CD14-positive monocyte (primary cell): ENCODE data around the gene TMTC1. TPM values are rescaled to one million over a fixed set of nuclear protein-coding genes. Genes with fewer than 3 reads are reported as not detected.

Experiments used
- DNase-seq, 3 donors: peaks; one replicate each; pipeline ENCODE4 v3.0.0-alpha.2; 2011 to 2022
- H2AFZ ChIP-seq: 2 replicates; pipeline ENCODE4 v1.6.0; 2012; ENCODE audit warnings: mild to moderate bottlenecking, low read depth, low read length, inconsistent platforms; ENCODE audit not compliant: insufficient read depth, poor library complexity, severe bottlenecking
- H3K27ac ChIP-seq, 2 donors: 1 replicate in 1 of 2; 2 replicates in 1 of 2; pipeline ENCODE4 v1.5.1; 2012 to 2013; ENCODE audit warnings: low read length in 2 of 2, control low read depth in 1 of 2, inconsistent platforms in 1 of 2, low read depth in 1 of 2, mild to moderate bottlenecking in 1 of 2
- H3K27me3 ChIP-seq, 2 donors: one replicate each; pipeline versions ENCODE4 v1.6.0 to v1.6.1; 2011 to 2013; ENCODE audit warnings: low read length in 2 of 2; ENCODE audit not compliant: control insufficient read depth in 2 of 2, insufficient read depth in 2 of 2
- H3K36me3 ChIP-seq, 2 donors: replicated peaks in 1 of 2; 1 replicate in 1 of 2; 2 replicates in 1 of 2; pipeline versions ENCODE4 v1.5.1 to v1.6.1; 2012 to 2013; ENCODE audit warnings: low read length in 2 of 2, control low read depth in 1 of 2, inconsistent platforms in 1 of 2, mild to moderate bottlenecking in 1 of 2; ENCODE audit not compliant: insufficient read depth in 2 of 2, control insufficient read depth in 1 of 2
- H3K4me1 ChIP-seq, 2 donors: 1 replicate in 1 of 2; 2 replicates in 1 of 2; pipeline versions ENCODE4 v1.5.1 to v1.6.1; 2012 to 2013; ENCODE audit warnings: low read length in 2 of 2, control low read depth in 1 of 2, inconsistent platforms in 1 of 2, mild to moderate bottlenecking in 1 of 2, moderate library complexity in 1 of 2; ENCODE audit not compliant: insufficient read depth in 2 of 2, control insufficient read depth in 1 of 2
- H3K4me2 ChIP-seq: replicated peaks from 2 replicates; pipeline ENCODE3; 2012; ENCODE audit warnings: low read length, moderate library complexity, mild to moderate bottlenecking; ENCODE audit not compliant: poor library complexity, severe bottlenecking; ENCODE audit errors: extremely low read depth
- H3K4me3 ChIP-seq, 3 experiments: fragments of 200-600 bp in 1 of 3; sonication (generic) in 1 of 3; replicated peaks in 1 of 3; 1 replicate in 2 of 3; 2 replicates in 1 of 3; pipeline ENCODE4 v1.5.1; 2011 to 2013; ENCODE audit warnings: low read length in 3 of 3, mild to moderate bottlenecking in 3 of 3, control low read depth in 2 of 3, low read depth in 2 of 3, inconsistent platforms in 1 of 3, moderate library complexity in 1 of 3
- H3K79me2 ChIP-seq: 2 replicates; pipeline ENCODE4 v1.6.0; 2012; ENCODE audit warnings: mild to moderate bottlenecking, control low read depth, inconsistent platforms, low read length, moderate library complexity; ENCODE audit not compliant: insufficient read depth
- H3K9ac ChIP-seq: 2 replicates; pipeline ENCODE4 v1.6.0; 2017; ENCODE audit warnings: low read length, mild to moderate bottlenecking; ENCODE audit not compliant: insufficient read depth, poor library complexity, severe bottlenecking
- H3K9me3 ChIP-seq, 2 donors: replicated peaks in 1 of 2; 1 replicate in 1 of 2; 2 replicates in 1 of 2; pipeline versions ENCODE4 v1.5.1 to v1.6.1; 2012 to 2013; ENCODE audit warnings: low read length in 2 of 2, control low read depth in 1 of 2; ENCODE audit not compliant: control insufficient read depth in 1 of 2, insufficient read depth in 1 of 2
- H4K20me1 ChIP-seq: 2 replicates; pipeline ENCODE4 v1.6.0; 2012; ENCODE audit warnings: mild to moderate bottlenecking, low read length, control low read depth, moderate library complexity; ENCODE audit not compliant: insufficient read depth
- H3K27ac Mint-ChIP-seq, 7 donors: one replicate each; pipeline ENCODE4 v1.8.0; 2020; ENCODE audit warnings: mild to moderate bottlenecking in 7 of 7, mixed read lengths in 7 of 7, moderate library complexity in 6 of 7, inconsistent platforms in 2 of 7
- H3K27me3 Mint-ChIP-seq, 3 donors: one replicate each; pipeline ENCODE4 v1.8.0; 2021 to 2022; ENCODE audit warnings: low read depth in 3 of 3, mild to moderate bottlenecking in 3 of 3, mixed read lengths in 3 of 3, moderate library complexity in 3 of 3, inconsistent platforms in 1 of 3
- H3K36me3 Mint-ChIP-seq, 2 donors: one replicate each; pipeline ENCODE4 v1.8.0; 2020; ENCODE audit warnings: mixed read lengths in 2 of 2, inconsistent platforms in 1 of 2, mild to moderate bottlenecking in 1 of 2
- H3K4me1 Mint-ChIP-seq: one replicate; pipeline ENCODE4 v1.8.0; 2020; ENCODE audit warnings: mild to moderate bottlenecking, mixed read lengths
- H3K4me3 Mint-ChIP-seq, 2 donors: one replicate each; pipeline ENCODE4 v1.8.0; 2020; ENCODE audit warnings: mild to moderate bottlenecking in 2 of 2, mixed read lengths in 2 of 2, moderate library complexity in 1 of 2
- H3K9me3 Mint-ChIP-seq, 7 donors: one replicate each; pipeline ENCODE4 v1.8.0; 2020 to 2022; ENCODE audit warnings: mixed read lengths in 7 of 7, mild to moderate bottlenecking in 6 of 7, moderate library complexity in 6 of 7, inconsistent platforms in 2 of 7
- CTCF ChIP-seq: fragments of 200-600 bp; IDR thresholded peaks from one replicate; pipeline ENCODE4 v1.8.0; 2022; ENCODE audit warnings: antibody characterized with exemption, mild to moderate bottlenecking
- WGBS: methylation state at CpG from one replicate; pipeline ENCODE4 v1.1.5; 2013; ENCODE audit warnings: missing lambda C conversion rate; ENCODE audit not compliant: insufficient coverage; 5-methylcytosine and 5-hydroxymethylcytosine counted together
- intact Hi-C, 2 donors: fragments of 100-400 bp; cut with micrococcal nuclease; formaldehyde crosslinking; loops; one replicate each; pipeline versions ENCODE4 v1.15.0 to v1.15.1; 2023
- polyA plus RNA-seq, 3 donors: library from polyadenylated mRNA; depleted of rRNA in 1 of 3; unstranded in 2 of 3; stranded (reverse) in 1 of 3; fragments of 300-500 nt in 2 of 3; fragments of >200 nt in 1 of 3; fragmentation: Illumina TruSeq in 2 of 3; gene quantifications; 1 replicate in 2 of 3; 2 replicates in 1 of 3; pipeline ENCODE4 v1.2.3, GENCODE V29; 2012 to 2021

TMTC1 gene
- polyA plus RNA-seq, 3 donors = 0.57 to 5.6 (median 2.1) TPM

DNA sequence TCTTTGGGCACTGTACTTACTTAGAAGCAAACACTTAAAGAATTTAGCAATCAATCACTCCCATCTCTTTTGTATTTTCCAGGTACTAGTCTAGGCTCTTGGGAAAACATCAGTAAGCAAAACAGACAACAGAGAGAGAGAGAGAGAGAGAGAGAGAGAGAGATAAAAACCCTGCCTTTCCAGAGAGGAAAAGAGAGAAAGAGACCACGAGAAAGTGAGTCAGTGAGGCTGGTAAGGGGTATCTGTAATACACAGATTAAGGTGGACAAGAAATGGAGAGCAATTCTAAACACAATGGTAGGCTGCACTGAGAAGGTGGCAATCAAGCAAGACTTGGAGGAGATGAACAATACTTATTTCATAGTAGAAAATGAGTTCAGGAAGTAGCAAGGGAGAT, 166.3 kb downstream of the TMTC1 start:
- Histone ChIP-seq H3K27me3 (no peaks in the 10 kb centered on the region), H3K9me3 (no peaks in the 10 kb centered on the region), H3K27ac (no peak overlapping the region), H4K20me1 (no peaks in the 10 kb centered on the region), H3K4me2 (no peak overlapping the region), H3K36me3 (no peaks in the 10 kb centered on the region), H3K4me1 (no peaks in the 10 kb centered on the region), H3K79me2 (no peaks in the 10 kb centered on the region), H2AFZ (no peak overlapping the region), H3K9ac (no peak overlapping the region), H3K4me3 (no peak overlapping the region)
- TF ChIP-seq CTCF = no peak
- 57% methylated on average over 1 of the region's 1 CpG for WGBS
- H3K36me3 Mint-ChIP-seq = peaks cover 0 to 13% of the 10 kb centered on the region in 2 donors
- DNase-seq = no peak
- no peak overlapping the region for H3K27ac Mint-ChIP-seq
- no peak overlapping the region for H3K4me3 Mint-ChIP-seq
- peaks cover 1 to 9% (median 2%) of the 10 kb centered on the region in 3 donors for H3K27me3 Mint-ChIP-seq
- peaks cover 0 to 5% (median 3%) of the 10 kb centered on the region in 7 donors for H3K9me3 Mint-ChIP-seq
- intact Hi-C loops = no loop called here
- H3K4me1 Mint-ChIP-seq = no peaks in the 10 kb centered on the region

DNA sequence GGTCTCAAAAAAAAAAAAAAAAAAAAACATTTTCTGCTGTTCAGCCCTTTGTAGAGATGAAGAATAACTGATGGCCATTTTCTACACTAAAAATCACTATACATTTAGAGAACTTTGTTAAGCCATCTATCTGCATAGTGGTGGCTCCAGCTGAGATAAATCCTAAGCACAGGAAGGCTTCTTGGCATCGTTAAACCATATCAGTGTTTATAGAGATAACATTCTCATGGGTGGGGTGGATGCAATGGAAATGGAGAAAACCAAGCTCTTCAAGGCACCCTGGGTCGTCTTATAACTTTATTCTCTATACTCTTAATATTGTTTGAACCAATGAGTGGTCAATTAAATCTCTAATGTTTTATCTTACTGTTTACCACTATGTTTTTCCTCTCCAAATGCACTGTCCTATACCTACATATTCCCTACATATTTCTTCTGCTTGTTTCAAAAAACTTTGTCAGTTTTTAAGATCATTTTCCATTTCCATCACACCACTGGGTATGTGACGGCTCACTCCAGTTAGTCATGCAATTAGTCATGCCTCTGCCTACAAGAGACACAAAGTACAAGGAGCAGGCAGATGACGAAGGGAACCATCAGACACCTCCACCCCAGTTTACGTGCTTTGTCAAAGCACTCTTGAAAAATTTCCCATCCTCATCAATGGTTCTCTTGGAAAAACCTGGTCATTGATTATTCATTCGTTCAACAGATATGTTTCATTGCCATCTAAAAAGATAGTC, 166.9 kb downstream of the TMTC1 start:
- no peak overlapping the region for H3K27ac Mint-ChIP-seq
- no peak overlapping the region for H3K9ac ChIP-seq
- no peak overlapping the region for H2AFZ ChIP-seq
- no peaks in the 10 kb centered on the region for H3K27me3 ChIP-seq
- H3K27me3 Mint-ChIP-seq = peaks cover 1 to 9% (median 2%) of the 10 kb centered on the region in 3 donors
- no peak overlapping the region for H3K4me3 ChIP-seq
- H3K9me3 ChIP-seq = no peaks in the 10 kb centered on the region
- H3K27ac ChIP-seq = no peak overlapping the region
- no peaks in the 10 kb centered on the region for H3K4me1 Mint-ChIP-seq
- no peaks in the 10 kb centered on the region for H4K20me1 ChIP-seq
- no peaks in the 10 kb centered on the region for H3K79me2 ChIP-seq
- WGBS = 100% methylated on average over 2 of the region's 6 CpGs
- intact Hi-C loops = no loop called here
- H3K4me2 ChIP-seq = no peak overlapping the region
- no peak for TF ChIP-seq CTCF
- DNase-seq = no peak
- H3K4me3 Mint-ChIP-seq = no peak overlapping the region
- no peaks in the 10 kb centered on the region for H3K4me1 ChIP-seq
- H3K9me3 Mint-ChIP-seq = peaks cover 0 to 5% (median 3%) of the 10 kb centered on the region in 7 donors
- H3K36me3 Mint-ChIP-seq = peaks cover 0 to 13% of the 10 kb centered on the region in 2 donors
- H3K36me3 ChIP-seq = no peaks in the 10 kb centered on the region
